ENCODE data around the gene REM2. TPM values are rescaled to one million over a fixed set of nuclear protein-coding genes. Genes with fewer than 3 reads are reported as not detected.

The REM2 gene
- polyA plus RNA-seq, 1 of the 3 experiments (the other 2 are of a cell fraction) = 0.26 TPM

GRCh38 chr14:22895402-22895801 lies 12.4 kb downstream of the REM2 start (continued):
- no peak for TF ChIP-seq ZBTB33 (IDR thresholded peaks at IDR 0.05; ENCODE audit: borderline replicate concordance, low read depth)

DNA sequence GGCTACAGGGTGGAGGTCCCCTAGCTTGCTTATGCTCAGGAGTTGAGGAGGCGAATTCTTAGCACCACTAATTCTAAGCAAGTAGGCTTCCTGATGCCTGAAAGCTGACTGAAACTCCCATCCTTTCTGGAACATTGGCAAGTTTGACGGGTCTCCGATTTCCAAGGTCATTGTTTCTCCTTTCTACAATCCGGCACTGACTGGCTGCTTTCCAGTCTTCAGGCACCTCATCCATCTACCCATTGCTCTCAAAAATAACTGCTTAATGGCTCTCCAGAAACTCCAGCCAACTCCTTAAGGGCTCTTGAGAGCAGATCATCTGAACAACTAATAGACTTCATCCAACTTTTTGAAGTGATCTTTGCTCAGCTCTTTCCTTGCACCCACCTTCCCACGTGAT lies 13.3 kb downstream of the REM2 start:
- Histone ChIP-seq H3K9ac (no peak overlapping the region), H3K9me2 (no peaks in the 10 kb centered on the region), H3K79me2 (ENCODE audit: insufficient read depth) (no peaks in the 10 kb centered on the region), H3K4me2 (no peak overlapping the region), H4K20me1 (ENCODE audit: insufficient read depth) (no peaks in the 10 kb centered on the region), H3K27ac (ENCODE audit: low read depth in 2 of 2, low read length in 1 of 2) (no peak overlapping the region), H2AFZ (ENCODE audit: low read depth) (no peak overlapping the region), H3K4me3 (ENCODE audit: low read depth in 2 of 2, low read length in 1 of 2) (no peak overlapping the region), H3K4me1 (ENCODE audit: control insufficient read depth in 1 of 2, insufficient read depth in 2 of 2, low read depth in 1 of 2, low read length in 1 of 2) (peaks cover 0 to 14% of the 10 kb centered on the region in 2 experiments; a peak in 3 of 4 replicates), H3K9me3 (no peaks in the 10 kb centered on the region), H3K36me3 (replicated peaks in 1 of 2; ENCODE audit: control insufficient read depth in 1 of 2, insufficient read depth in 2 of 2, low read length in 1 of 2) (peaks cover 0 to 14% of the 10 kb centered on the region in 2 experiments), H3K27me3 (ENCODE audit: insufficient read depth) (no peaks in the 10 kb centered on the region), H3F3A (replicated peaks; ENCODE audit: insufficient read depth) (peaks cover 15% of the 10 kb centered on the region)
- WGBS (ENCODE audit: low lambda C conversion rate) = 99% methylated on average over 5 of the region's 5 CpGs
- no peak for DNase-seq
- POLR2A ChIA-PET = no interaction called here
- CTCF ChIA-PET = interaction anchor here (0.7 to 3.0 kb wide), 7 partner anchors 10 to 326 kb away, joined by 3 to 25 read pairs (median 4); partner anchors contain the start of gene LRP10
- no peak for TF ChIP-seq TEAD4 (IDR thresholded peaks at IDR 0.05; ENCODE audit: borderline replicate concordance, insufficient read depth)

DNA sequence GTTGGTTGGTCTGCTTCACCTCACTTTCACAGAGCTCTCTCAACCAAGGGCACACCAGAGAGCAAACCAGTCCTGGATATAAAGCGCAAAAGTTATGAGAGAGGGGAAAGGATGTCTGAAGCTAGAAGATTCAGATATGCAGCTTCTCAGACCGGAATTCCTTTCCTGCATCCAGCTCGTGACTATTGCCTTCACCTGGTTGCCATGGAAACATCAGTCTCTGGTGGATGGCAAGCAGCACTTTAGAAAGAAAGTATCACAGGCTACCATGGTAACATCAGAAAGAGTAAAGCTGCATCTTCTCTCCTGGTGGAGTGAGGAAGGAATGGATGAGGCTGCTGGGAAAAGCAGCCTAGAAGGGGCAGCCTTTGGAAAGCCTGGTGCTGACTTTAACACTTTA lies 13.7 kb downstream of the REM2 start:
- no peak overlapping the region for H3K4me3 ChIP-seq (ENCODE audit: low read depth in 2 of 2, low read length in 1 of 2)
- POLR2A ChIA-PET = interaction anchor here (0.7 kb wide), 1 partner anchor 43 kb away, joined by 3 read pairs; no protein-coding TSS in a partner anchor
- no peak overlapping the region for H3K9ac ChIP-seq
- no peaks in the 10 kb centered on the region for H4K20me1 ChIP-seq (ENCODE audit: insufficient read depth)
- no peaks in the 10 kb centered on the region for H3K27me3 ChIP-seq (ENCODE audit: insufficient read depth)
- H3K9me3 ChIP-seq = no peaks in the 10 kb centered on the region
- 97% methylated on average over 3 of the region's 3 CpGs for WGBS (ENCODE audit: low lambda C conversion rate)
- peaks cover 15% of the 10 kb centered on the region for H3F3A ChIP-seq (replicated peaks; ENCODE audit: insufficient read depth)
- no peaks in the 10 kb centered on the region for H3K79me2 ChIP-seq (ENCODE audit: insufficient read depth)
- no peak for TF ChIP-seq USF2 (IDR thresholded peaks at IDR 0.05; ENCODE audit: borderline replicate concordance, low read depth, low read length)
- TF ChIP-seq EP300 (IDR thresholded peaks at IDR 0.05; ENCODE audit: borderline replicate concordance in 1 of 2, low read depth in 1 of 2, low read length in 1 of 2) = no peak
- TF ChIP-seq NRF1 (IDR thresholded peaks at IDR 0.05; ENCODE audit: low read depth, low read length) = no peak
- TF ChIP-seq ZBTB33 (IDR thresholded peaks at IDR 0.05; ENCODE audit: borderline replicate concordance, low read depth) = no peak
- H3K36me3 ChIP-seq (replicated peaks in 1 of 2; ENCODE audit: control insufficient read depth in 1 of 2, insufficient read depth in 2 of 2, low read length in 1 of 2) = peaks cover 0 to 18% of the 10 kb centered on the region in 2 experiments
- H3K4me2 ChIP-seq = no peak overlapping the region
- peaks cover 0 to 14% of the 10 kb centered on the region in 2 experiments; a peak in 3 of 4 replicates for H3K4me1 ChIP-seq (ENCODE audit: control insufficient read depth in 1 of 2, insufficient read depth in 2 of 2, low read depth in 1 of 2, low read length in 1 of 2)
- H3K9me2 ChIP-seq = no peaks in the 10 kb centered on the region
- CTCF ChIA-PET = interaction anchor here (0.7 to 3.0 kb wide), 8 partner anchors 11 to 327 kb away, joined by 3 to 25 read pairs (median 4); partner anchors contain the start of gene LRP10
- no peak for DNase-seq
- H2AFZ ChIP-seq (ENCODE audit: low read depth) = no peak overlapping the region
- no peak overlapping the region for H3K27ac ChIP-seq (ENCODE audit: low read depth in 2 of 2, low read length in 1 of 2)
